SK-N-SH treated with all-trans-retinoic acid at 6 μM for 48 hours (cell line): ENCODE data around the gene CSN2.

Source experiments
- ARNTL ChIP-seq: fragments of 450-650 bp; formaldehyde crosslinking; IDR thresholded peaks from 2 replicates; pipeline ENCODE4 v1.5.0; 2020; ENCODE audit warnings: low read depth, mild to moderate bottlenecking, moderate library complexity, borderline replicate concordance
- BACH2 ChIP-seq: fragments of 250-450 bp; sonication (Bioruptor Pico); IDR thresholded peaks from 2 replicates; pipeline ENCODE4 v1.9.0; 2021; ENCODE audit warnings: mild to moderate bottlenecking, borderline replicate concordance
- CSDC2 ChIP-seq: fragments of 250-450 bp; sonication (Bioruptor Pico); IDR thresholded peaks from 2 replicates; pipeline ENCODE4 v1.5.0; 2020; ENCODE audit warnings: mild to moderate bottlenecking, moderate library complexity
- OSR1 ChIP-seq: fragments of 250-450 bp; sonication (Bioruptor Pico); IDR thresholded peaks from 2 replicates; pipeline ENCODE4 v1.8.0; 2022; ENCODE audit warnings: moderate library complexity, mild to moderate bottlenecking, inconsistent platforms
- PATZ1 ChIP-seq: fragments of 250-450 bp; sonication (Bioruptor Pico); IDR thresholded peaks from 2 replicates; pipeline ENCODE4 v1.8.0; 2020; ENCODE audit warnings: mild to moderate bottlenecking, moderate library complexity, borderline replicate concordance
- RARB ChIP-seq: fragments of 250-450 bp; sonication (Bioruptor Pico); IDR thresholded peaks from 2 replicates; pipeline ENCODE4 v1.8.0; 2021; ENCODE audit warnings: mild to moderate bottlenecking, moderate library complexity
- TOX ChIP-seq: fragments of 250-450 bp; sonication (Bioruptor Pico); IDR thresholded peaks from 2 replicates; pipeline ENCODE4 v1.8.0; 2021; ENCODE audit warnings: mild to moderate bottlenecking, moderate library complexity, borderline replicate concordance
- ZFP3 ChIP-seq: fragments of 250-450 bp; sonication (Bioruptor Pico); IDR thresholded peaks from 2 replicates; pipeline ENCODE4 v1.5.0; 2020; ENCODE audit warnings: mild to moderate bottlenecking, moderate library complexity
- ZFP30 ChIP-seq: fragments of 450-650 bp; formaldehyde crosslinking; IDR thresholded peaks from 2 replicates; pipeline ENCODE4 v1.5.0; 2022; ENCODE audit warnings: mild to moderate bottlenecking, moderate library complexity
- ZNF565 ChIP-seq: fragments of 450-650 bp; formaldehyde crosslinking; conservative IDR thresholded peaks from 2 replicates; pipeline ENCODE4 v1.5.0; 2020; ENCODE audit warnings: low read depth, mild to moderate bottlenecking, moderate library complexity
- TF ChIP-seq, protein P1 (sequence below): fragments of 250-450 bp; sonication (Bioruptor Pico); IDR thresholded peaks from 2 replicates; pipeline ENCODE4 v1.5.1; 2021; ENCODE audit warnings: mild to moderate bottlenecking, moderate library complexity

DNA sequence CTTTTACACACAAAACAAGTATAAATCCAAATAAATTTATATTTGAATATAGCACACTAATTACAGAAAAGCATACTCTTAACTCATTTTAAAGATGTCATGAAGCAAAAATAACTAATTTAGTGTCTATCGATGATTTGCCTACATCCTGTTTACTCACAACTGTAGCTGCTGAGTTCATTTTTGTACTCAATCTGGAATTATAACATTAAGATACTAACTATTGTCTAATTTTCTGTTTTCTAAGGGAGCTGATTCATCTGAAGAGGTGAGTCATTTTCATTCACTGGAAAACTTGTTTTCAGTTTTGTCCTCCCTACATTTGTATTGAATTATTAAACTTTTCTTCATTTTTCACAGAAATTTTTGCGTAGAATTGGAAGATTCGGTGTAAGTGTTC, 33.9 kb upstream of the CSN2 start:
- TF ChIP-seq RARB (CRISPR knock-in tag), result no peak
- TF ChIP-seq OSR1 (CRISPR knock-in tag), result no peak
- TF ChIP-seq CSDC2, result no peak
- no peak for TF ChIP-seq PATZ1 (CRISPR knock-in tag)
- no peak for TF ChIP-seq ARNTL (CRISPR knock-in tag)
- TF ChIP-seq TOX, result no peak
- TF ChIP-seq ZFP3, result no peak
- TF ChIP-seq, protein P1, sequence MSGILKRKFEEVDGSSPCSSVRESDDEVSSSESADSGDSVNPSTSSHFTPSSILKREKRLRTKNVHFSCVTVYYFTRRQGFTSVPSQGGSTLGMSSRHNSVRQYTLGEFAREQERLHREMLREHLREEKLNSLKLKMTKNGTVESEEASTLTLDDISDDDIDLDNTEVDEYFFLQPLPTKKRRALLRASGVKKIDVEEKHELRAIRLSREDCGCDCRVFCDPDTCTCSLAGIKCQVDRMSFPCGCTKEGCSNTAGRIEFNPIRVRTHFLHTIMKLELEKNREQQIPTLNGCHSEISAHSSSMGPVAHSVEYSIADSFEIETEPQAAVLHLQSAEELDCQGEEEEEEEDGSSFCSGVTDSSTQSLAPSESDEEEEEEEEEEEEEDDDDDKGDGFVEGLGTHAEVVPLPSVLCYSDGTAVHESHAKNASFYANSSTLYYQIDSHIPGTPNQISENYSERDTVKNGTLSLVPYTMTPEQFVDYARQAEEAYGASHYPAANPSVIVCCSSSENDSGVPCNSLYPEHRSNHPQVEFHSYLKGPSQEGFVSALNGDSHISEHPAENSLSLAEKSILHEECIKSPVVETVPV (CRISPR knock-in tag), result no peak
- TF ChIP-seq ZFP30 (CRISPR knock-in tag), result no peak
- TF ChIP-seq ZNF565 (CRISPR knock-in tag), result no peak
- TF ChIP-seq BACH2 (CRISPR knock-in tag), result no peak
